GM18870 (cell line): ENCODE measurements around the gene MOB4.
"Not testable (repeated sequence)": the region's sequence is repeated elsewhere in the genome, so short reads cannot be mapped to it uniquely, and the experiment has no call there.

ENCODE experiments used
- ATAC-seq: cut with Tn5 transposase; IDR thresholded peaks from one replicate; pipeline ENCODE4 v1.9.1; 2021; ENCODE audit warnings: moderate library complexity; ENCODE audit not compliant: unreplicated experiment

Gene MOB4

DNA sequence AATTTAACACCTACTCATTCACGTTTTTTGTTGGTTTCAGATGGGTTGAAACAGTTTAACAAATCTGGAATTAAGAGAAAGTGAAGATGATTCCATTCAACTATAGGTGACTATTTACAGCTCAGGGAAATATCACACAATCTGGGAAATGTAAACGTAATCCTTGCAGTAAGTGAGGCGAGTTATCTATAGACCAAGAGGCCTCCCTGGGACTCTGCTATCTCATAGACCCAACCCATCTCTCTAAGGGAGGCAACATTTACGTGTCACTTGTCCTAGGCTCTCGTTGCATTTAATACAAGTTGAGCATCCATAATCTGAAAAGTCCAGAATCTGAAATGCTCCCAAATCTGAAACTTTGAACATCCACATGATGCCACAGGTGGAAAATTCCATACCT is 2.0 kb upstream of the MOB4 start:
- no peak for ATAC-seq

DNA sequence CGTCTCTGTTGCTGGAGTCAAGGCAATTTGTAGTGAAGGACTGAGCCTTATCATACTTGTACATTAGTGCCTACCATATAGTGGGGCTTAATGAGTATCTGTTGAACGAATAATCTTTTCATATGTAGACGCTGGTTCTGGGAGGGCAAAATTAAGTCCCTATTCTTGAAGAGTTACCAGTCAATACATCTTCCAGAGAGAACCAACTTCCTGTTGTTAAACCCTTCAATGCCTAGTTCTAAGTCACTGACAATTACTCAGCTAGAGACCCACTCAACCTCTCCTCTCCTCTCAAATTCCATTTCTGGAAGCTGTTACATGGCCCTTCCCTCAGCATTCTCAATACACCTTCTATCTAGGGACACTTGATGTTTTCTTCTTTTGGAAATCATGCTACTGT is 1.1 kb upstream of the MOB4 start:
- ATAC-seq: no peak

DNA sequence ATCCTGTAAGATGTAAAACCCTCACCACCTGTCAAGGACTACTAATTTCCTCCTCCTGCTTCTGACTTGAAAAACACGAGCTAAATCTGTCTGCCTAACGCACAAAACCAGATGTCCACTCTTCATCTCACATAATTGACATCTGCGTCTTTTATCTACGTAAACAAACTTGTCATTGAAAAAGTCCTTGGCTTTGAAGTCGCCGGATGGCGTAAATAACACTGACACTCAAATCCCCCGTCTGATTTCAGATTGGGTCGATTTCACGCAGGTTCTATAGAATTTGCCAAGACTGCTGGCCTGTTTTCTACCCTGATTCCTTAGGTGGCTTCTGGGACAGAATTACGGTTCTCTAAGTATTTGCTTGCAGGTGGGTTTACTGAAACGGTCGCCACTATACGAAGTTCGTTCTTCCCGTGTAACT is 539 bp upstream of the MOB4 start:
- no peak for ATAC-seq

DNA sequence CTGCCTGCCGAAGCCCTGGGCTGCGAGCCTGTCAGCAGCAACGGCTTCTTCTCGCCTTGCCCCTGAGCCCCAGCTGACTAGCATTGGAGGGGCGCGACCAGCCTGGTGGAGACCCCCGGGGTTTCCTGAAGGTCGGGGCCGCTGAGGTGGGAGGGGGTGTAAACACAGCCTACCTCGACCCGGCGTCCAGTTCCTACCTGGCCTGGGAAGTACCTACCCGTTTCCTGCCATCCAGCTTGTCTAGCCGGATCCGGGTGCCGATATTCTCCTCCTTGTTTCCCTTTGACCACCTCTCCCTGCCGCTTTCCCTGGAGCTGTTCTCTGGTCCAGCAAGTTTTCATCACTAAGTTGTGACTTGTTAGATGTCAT is 511 bp downstream of the MOB4 start:
- ATAC-seq: peak; percentile 4

DNA sequence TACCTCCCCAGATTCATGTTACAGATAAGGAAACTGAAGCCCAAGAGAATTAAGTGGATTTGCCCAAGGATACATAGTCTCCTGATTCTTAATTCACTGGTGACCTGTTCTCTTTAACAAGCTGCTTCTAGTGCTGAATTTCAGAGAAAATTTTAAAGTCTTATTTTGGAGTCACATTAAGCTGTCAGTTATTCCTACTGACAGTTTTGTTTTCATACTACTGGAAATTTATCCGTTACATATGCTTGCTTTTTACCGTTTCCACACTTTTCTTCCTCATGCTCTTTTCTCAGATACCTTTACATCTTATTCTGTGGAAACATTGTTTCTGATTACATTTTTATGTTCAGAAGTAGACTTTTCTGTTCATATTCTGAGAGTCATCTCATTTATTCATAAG is 1.3 kb downstream of the MOB4 start:
- no peak for ATAC-seq

DNA sequence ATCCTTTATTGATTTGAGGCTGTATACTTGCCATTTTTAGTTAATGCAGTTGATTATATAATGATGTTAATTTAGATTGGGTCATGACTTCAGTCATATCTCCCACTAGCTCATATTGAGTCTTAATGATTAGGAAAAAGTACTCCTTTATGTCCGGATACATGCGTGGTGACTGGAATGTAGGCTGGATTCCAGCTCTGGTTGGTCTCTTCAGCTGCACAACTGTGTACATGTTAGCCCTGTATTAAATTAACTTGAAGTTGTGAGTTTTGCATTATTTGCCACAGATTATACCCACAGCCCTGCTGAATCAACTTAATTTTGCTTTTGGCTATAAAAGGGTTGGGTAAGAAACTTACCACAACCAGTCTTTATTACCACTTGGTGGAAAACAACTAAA is 22.5 kb downstream of the MOB4 start:
- ATAC-seq: no peak

DNA sequence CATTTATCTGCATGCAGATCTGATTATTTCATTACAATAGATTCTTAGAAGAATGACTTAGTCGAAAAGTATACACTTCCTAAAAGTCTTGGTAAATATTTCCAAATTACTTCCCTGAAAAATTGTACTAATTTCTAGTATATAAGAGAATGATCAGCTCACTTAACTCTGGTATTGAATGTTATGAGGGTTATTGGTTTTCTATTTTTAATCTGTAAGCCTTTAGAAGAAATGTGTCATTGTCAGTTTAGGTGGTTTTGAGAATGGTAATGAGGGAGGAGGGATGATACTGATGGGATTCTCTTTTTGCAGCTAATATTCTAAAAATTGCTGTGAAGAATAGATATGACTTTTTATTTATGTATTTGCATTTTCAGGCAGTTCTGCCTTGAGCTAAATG is 23.9 kb downstream of the MOB4 start:
- ATAC-seq: no peak

DNA sequence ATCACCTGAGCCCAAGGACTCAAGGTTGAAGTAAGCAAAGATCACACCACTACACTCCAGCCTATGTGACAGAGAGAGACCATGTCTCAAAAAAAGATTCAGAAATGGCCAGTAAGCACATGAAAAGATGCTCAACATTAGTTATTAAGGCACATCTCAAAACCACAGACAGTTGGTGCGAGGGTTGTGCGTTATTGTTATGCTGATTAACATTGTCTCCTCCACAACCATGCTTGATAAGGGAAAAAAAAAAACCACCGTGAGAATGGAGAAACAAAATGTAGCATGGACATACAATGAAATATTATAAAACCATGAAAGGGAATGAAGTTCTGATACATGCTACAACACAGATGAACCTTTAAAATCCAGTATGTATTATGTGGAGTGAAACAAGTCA is 27.3 kb downstream of the MOB4 start:
- no peak for ATAC-seq

DNA sequence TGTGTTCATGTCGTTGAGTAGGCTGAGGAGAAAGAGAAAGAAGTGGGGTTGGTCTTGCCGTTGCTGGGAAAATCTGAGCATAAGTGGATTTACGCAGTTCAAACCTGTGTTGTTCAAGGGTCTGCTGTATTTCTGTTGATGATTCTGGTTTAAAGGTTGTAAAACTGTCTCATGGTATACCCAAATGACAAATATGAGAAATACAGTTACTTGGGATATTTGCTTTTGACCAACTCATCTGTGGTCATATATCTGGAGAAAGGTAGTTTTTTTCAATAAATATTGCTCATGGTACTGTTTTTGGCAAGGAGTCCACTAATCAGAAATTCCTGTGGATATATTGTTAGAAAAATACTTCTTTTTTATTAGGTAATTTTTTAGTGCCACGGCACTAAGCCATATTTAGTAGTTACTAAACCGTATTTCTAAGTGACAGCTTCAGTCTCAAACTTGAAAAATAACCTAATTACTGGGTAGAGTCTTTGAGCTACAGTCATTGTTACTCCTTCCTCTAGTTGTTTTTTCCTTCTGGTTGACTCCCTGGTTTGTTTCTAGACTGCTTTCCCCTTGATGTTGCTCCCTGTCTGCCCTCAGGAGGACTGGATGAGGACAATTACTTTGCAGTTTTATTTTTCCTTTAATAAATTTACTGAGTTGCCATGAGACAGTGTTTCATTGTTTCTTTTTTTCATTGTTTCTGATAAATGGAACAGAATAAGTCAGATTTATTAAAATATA is 31.5 kb downstream of the MOB4 start:
- no peak for ATAC-seq

DNA sequence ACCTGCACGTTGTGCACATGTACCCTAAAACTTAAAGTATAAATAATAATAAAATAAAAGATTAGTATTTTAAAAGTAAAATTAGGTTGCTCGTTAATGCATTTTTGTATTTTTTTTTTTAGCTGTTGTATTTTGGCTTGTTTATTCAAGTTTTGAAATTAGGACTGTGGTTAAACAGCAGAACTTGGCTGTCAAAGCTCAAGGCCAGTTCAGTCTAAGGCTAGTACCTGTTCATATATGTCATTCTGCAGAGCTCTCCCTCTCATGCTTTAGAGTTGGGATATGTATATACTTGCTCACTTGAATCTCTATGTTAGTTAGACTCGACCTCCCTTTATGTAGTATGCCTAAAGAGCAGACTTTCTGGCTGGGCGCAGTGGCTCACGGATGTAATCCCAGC is 32.7 kb downstream of the MOB4 start:
- no peak for ATAC-seq

DNA sequence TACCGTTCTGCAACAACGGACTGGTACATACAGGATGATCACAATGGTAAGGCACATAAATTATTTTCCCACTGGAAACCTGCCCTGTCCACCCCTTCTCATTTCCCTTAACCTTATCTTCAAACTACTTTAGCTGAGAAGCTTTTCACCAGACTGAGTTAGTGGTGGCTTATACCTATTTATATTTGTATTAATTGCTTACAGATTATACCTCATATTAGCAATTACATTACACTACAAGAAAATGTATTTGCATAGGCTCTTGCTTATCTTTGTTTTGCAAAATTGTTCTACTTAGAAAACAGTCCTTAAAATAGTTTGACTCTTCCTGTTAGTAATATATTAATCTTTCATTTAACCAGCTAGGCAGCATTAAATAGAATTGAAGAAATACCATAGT is 35.4 kb downstream of the MOB4 start:
- not testable (repeated sequence) for ATAC-seq

DNA sequence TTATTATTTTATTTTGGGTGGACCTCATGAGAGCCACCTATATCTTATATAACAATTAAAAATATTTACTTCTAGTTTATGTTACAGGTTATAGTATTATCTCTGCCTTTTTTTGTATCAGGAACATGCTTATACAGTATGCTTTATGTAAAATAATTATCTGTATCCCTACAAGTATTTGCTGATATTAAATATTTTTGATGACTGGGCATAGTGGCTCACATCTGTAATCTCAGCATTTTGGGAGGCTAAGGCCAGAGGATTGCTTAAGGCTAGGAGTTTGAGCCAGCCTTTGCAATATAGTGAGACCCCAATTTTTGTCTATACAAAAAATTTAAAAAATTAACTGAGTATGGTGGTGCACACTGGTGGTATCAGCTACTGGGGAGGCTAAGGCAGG is 39.6 kb downstream of the MOB4 start:
- ATAC-seq: no peak

DNA sequence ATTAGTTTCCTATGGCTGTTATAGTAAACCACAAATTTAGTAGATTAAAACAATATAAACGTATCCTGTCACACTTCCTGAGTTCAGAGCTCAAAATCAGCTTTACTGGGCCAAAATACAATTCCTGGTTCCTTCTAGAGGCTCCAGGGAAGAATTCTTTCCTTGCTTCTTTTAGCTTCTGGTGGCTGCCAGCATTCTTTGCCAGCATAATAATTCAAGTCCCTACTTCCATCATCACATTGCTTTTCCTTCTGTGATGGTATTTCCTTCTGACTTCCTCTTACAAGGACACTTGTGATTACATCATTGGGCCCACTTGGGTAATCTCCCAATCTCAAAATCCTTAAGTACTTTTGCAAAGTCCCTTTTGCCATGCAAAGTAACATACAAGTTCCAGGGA is 40.6 kb downstream of the MOB4 start:
- no peak for ATAC-seq

DNA sequence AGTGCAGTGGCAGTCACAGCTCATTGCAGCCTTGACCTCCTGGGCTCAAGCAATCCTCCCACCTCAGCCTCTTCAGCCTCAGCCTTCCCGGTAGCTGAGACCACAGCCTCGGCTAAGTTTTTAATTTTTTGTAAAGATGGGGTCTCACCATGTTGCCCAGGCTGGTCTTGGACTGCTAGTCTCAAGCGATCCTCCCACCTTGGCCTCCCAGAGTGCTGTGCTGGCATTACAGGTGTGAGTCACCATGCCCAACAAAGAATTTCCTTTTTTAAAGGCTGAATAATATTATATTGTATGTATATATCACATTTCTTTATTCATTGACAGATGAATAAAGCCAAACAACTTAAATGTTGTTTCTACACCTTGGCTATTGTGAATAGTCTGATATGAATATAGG is 42.5 kb downstream of the MOB4 start:
- ATAC-seq: no peak

DNA sequence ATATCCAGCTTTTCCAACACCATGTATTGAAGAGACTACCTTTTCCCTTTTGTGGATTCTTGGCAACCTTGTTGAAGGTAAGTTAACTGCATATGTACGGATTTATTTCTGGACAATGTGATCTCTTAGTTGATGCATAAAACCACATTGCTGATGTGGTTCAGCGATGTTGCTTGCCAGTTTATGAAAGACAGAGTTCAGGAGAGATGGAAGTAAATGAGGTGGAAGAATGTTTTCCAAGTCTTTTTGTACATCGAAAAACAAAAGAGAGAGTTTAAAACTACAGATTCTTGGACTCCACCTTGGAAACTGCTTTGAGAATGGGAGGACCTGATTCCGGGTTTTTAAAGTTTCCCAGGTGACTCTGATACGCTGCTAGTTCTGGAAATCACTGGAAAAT is 43.8 kb downstream of the MOB4 start:
- ATAC-seq: no peak

DNA sequence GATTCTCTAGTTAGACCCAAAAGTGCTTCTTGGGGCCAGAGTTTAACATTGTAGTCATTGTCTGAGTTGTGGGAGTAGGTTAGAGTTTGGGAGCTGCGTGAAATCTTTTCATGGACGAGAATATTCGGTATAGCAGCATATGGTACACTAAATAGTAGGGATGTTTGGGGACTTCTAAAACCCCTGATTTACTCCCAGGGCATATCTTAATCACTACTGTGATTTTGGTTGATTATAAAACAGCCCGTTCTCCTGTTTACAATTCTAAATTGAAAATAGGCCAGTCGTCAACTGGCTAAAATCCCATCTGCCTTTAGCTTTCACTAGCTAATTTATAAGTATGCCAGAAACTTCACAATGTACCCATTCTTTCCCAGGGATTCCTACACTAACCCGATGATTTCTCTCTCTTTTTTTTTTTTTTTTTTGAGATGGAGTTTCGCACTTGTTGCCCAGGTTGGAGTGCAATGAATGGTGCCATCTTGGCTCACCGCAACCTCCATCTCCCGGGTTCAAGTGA is 44.3 kb downstream of the MOB4 start:
- no peak for ATAC-seq

DNA sequence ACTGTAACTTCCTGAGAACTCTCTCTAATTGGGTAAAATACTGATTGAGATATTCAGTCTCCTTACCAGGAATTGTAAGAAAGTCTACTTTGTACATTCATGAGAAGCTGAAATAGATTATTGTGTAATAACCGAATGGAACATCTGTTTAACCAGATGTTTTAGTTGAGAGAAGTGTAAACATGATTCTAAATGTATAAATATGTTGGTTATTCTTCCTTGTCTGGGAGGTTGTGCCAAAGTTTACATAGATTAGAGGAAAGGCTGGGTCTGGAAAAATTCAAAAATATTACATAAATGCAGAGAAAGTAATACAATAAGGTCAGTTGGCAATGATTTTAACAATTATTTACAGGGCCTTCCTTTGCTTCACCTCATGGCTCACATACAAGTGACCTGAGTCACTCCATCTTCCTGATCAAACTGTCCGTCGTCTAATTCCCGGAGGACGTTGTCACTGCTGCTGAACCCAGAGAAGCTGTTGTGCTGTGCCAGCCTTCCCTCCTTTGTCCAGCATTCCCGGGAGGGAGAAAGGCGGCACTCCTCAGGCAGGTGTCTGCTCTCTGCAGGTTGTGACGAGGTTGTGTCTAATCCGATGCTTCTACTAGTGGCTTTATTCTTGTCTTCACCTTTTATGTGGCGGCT is 55.9 kb downstream of the MOB4 start:
- no peak for ATAC-seq

DNA sequence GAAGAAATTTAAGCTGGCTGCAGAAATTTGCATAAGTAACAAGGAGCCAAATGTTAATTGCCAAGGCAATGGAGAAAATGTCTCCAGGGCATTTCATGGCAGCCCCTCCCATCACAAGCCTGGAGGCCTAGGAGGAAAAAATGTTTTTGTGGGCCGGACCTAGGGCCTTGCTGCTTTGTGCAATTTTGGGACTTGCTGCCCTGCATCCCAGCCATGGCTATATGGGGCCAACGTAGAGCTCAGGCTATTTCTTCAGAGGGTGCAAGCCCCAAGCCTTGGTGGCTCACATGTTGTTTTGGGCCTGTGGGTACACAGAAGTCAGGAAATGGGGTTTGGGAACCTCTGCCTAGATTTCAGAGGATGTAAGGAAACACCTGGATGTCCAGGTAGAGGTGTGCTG is 57.7 kb downstream of the MOB4 start:
- no peak for ATAC-seq

DNA sequence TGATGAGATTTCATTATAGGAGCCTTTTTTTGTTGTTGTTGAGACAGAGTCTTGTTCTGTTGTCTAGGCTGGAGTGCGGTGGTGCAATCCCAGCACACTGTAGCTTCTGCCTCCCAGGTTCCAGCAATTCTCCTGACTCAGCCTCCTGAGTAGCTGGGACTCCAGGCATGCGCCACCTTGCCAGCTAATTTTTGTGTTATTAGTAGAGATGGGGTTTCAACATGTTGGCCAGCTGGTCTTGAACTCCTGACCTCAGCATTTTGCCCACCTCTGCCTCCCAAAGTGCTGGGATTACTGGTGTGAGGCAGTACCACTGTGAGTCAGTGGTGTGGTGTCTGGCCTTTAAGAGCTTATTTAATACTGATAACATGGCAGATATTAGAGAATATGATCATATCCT is 60.1 kb downstream of the MOB4 start:
- ATAC-seq: no peak

DNA sequence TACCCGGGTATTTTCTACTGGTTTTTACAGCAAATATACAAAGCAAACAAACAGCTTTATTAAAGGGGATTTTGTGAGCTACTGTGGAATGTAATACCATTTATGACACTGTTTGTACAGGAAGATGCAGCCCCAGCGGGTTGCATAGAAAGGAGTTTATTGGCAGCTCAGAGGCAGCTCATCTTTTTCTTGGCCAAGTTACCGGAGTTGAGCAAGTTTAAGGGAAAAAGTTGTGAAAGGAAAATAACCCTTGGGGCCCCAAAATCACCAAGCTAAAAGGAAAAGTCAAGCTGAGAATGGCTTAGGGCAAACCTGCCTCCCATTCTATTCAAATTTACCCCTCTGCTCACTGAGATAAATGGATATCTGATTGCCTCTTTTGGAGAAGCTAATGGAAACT is 60.8 kb downstream of the MOB4 start:
- no peak for ATAC-seq

DNA sequence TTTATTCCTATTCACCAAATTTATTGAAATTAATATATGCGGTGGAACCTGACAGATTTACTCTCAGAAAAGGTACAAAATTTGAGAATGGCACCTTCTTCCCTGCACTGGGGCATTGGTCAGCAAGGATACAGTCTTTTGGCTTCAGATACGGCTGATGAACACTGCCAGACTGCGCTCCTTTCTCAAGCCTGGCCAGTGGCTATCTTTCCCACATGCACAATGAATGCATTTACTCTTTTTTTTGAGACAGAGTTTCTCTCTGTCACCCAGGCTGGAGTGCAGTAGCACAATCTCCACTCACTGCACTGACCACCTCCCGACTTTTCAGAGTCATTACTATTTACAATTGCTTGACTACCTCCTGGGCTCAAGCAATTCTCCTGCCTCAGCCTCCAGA is 61.6 kb downstream of the MOB4 start:
- ATAC-seq: no peak

DNA sequence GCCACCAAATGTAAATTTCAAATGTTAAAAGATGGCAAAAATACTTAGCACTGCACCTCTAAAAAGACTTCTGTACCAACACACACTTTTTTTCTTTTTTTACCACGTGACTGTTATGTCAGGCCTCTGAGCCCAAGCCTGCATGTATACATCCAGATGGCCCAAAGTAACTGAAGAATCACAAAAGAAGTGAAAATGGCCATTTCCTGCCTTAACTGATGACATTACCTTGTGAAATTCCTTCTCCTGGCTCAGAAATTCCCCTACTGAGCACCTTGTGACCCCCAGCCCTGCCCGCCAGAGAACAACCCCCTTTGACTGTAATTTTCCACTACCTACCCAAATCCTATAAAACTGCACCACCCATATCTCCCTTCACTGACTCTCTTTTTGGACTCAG is 62.4 kb downstream of the MOB4 start:
- not testable (repeated sequence) for ATAC-seq

DNA sequence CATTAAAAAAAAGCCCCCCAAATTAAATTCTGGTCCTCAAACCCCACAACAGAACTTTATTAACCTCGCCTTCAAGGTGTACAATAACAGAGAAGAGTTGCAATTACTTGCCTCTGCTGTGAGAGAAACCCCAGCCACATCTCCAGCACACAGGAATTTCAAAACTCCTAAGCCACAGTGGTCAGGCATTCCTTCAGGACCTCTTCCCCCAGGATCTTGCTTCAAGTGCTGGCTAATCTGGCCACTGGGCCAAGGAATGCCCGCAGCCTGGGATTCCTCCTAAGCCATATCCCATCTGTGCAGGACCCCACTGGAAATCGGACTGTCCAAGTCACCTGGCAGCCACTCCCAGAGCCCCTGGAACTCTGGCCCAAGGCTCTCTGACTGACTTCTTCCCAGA is 64.3 kb downstream of the MOB4 start:
- ATAC-seq: not testable (repeated sequence)
